Upper lobe of right lung (tissue), 1 donor: ENCODE measurements around the gene MRPL50. TPM values are rescaled to one million over a fixed set of nuclear protein-coding genes. Genes with fewer than 3 reads are reported as not detected.

Source experiments
- ATAC-seq: fragments of 200-7000 bp; cut with Tn5 transposase; one replicate; pipeline ENCODE4 v1.9.1; 2020; ENCODE audit warnings: mild to moderate bottlenecking, moderate library complexity
- DNase-seq: peaks from one replicate; pipeline ENCODE4 v3.0.0-alpha.2; 2020
- H3K27ac ChIP-seq: fragments of 200-600 bp; one replicate; pipeline ENCODE4 v1.8.0; 2022
- H3K27me3 ChIP-seq: fragments of 200-600 bp; one replicate; pipeline ENCODE4 v1.8.0; 2022; ENCODE audit warnings: mild to moderate bottlenecking
- H3K36me3 ChIP-seq: fragments of 200-600 bp; one replicate; pipeline ENCODE4 v1.8.0; 2022
- H3K4me1 ChIP-seq: fragments of 200-600 bp; one replicate; pipeline ENCODE4 v1.8.0; 2022
- H3K4me3 ChIP-seq: fragments of 200-600 bp; one replicate; pipeline ENCODE4 v1.8.0; 2022; ENCODE audit warnings: mild to moderate bottlenecking
- H3K9me3 ChIP-seq: fragments of 200-600 bp; one replicate; pipeline ENCODE4 v1.8.0; 2022
- intact Hi-C: fragments of 100-400 bp; cut with DNase I; formaldehyde crosslinking; loops from one replicate; pipeline ENCODE4 v1.11.0; 2022
- total RNA-seq: library from RNA; stranded (reverse); fragmentation: NEBNext Ultra II Directional; extraction: Animal tissue kit (Norgen Biotek cat#: 25700); gene quantifications from one replicate; pipeline ENCODE4 v1.2.1, GENCODE V29; 2021
- TF ChIP-seq, protein P1 (sequence below): fragments of 200-600 bp; IDR thresholded peaks from one replicate; pipeline ENCODE4 v1.8.0; 2022; ENCODE audit warnings: antibody characterized with exemption
- donor health status: DM: no; HTN: yes; CAD: no; lungs with severe emphysema.

Gene MRPL50
- total RNA-seq, 1 donor from 2014 or later, result 9.8 TPM

DNA sequence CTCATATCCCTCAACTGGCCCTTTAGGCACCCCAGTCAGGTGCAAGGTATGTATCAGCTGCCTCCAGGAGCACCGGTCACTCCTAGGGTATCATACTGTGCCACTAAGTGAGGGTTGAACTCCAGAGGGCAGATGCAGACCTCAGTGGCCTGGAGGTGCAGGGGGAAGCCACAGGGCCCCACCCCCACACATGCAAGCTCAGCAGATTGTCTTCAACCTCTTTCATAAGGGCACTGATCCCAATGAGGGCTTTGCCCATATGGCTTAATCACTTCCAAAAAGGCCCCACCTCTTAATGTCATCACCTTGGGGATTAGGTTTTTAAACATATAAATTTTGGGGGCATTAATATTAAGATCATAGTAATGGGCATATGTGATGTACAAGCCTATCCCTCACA lies 41.8 kb downstream of the MRPL50 start:
- no peak overlapping the region for H3K4me3 ChIP-seq

DNA sequence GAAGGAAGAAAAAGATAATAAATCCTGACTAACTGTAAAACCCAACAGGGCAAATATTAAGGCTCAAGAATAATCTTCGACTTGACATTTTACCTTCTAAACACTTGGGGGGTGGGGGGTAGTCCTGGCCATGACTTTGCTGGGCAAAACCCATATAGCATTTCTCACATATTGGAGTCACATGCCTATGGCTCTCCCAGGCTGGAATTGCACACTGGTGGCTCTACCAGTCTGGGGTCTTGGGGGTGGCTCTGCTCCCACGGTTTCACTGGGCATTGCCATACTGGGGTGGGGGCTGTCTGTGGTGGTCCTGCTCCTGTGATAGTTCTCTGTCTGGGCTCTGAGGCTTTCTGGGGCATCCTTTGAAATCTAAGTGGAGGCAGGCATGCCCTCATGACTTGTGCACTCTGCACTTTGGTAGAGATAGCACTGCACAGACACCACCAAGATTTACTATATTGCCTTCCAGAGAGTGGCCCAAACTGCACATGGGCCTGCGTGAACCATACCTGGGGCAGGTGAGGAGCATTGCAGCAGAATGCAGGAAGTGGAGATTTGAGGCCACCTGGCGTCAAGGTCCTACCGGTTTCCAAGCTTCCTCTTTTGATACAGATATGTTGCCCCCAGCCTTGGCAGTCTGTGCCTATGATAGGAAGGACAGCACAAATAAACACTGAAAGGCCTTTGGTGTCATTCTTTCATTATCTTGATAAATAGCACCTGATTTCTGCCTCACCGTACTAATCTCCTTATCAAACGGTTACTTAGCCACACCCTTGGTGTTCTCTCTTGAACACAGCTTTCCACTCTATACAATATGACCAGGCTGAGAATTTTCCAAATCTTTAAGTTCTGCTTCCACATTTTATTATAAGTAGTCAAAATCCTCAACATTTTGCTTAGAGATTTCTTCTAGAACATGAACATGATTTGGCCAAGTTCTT lies 43.4 kb downstream of the MRPL50 start:
- no peak for DNase-seq
- H3K36me3 ChIP-seq, result no peaks in the 10 kb centered on the region
- no peak overlapping the region for H3K4me3 ChIP-seq
- no peak for ATAC-seq
- no peaks in the 10 kb centered on the region for H3K4me1 ChIP-seq
- H3K9me3 ChIP-seq, result no peaks in the 10 kb centered on the region
- TF ChIP-seq, protein P1, sequence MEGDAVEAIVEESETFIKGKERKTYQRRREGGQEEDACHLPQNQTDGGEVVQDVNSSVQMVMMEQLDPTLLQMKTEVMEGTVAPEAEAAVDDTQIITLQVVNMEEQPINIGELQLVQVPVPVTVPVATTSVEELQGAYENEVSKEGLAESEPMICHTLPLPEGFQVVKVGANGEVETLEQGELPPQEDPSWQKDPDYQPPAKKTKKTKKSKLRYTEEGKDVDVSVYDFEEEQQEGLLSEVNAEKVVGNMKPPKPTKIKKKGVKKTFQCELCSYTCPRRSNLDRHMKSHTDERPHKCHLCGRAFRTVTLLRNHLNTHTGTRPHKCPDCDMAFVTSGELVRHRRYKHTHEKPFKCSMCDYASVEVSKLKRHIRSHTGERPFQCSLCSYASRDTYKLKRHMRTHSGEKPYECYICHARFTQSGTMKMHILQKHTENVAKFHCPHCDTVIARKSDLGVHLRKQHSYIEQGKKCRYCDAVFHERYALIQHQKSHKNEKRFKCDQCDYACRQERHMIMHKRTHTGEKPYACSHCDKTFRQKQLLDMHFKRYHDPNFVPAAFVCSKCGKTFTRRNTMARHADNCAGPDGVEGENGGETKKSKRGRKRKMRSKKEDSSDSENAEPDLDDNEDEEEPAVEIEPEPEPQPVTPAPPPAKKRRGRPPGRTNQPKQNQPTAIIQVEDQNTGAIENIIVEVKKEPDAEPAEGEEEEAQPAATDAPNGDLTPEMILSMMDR, result no peak
- H3K27me3 ChIP-seq, result no peaks in the 10 kb centered on the region
- H3K27ac ChIP-seq, result no peak overlapping the region
- intact Hi-C loops, result no loop called here

More for the DNA sequence above, 41.8 kb downstream of the MRPL50 start:
- TF ChIP-seq, protein P1, result no peak
- Histone ChIP-seq H3K36me3 (no peaks in the 10 kb centered on the region), H3K27ac (no peak overlapping the region), H3K27me3 (no peaks in the 10 kb centered on the region), H3K4me1 (no peaks in the 10 kb centered on the region), H3K9me3 (no peaks in the 10 kb centered on the region)
- ATAC-seq (no peak), DNase-seq (no peak)
- intact Hi-C loops, result no loop called here

DNA sequence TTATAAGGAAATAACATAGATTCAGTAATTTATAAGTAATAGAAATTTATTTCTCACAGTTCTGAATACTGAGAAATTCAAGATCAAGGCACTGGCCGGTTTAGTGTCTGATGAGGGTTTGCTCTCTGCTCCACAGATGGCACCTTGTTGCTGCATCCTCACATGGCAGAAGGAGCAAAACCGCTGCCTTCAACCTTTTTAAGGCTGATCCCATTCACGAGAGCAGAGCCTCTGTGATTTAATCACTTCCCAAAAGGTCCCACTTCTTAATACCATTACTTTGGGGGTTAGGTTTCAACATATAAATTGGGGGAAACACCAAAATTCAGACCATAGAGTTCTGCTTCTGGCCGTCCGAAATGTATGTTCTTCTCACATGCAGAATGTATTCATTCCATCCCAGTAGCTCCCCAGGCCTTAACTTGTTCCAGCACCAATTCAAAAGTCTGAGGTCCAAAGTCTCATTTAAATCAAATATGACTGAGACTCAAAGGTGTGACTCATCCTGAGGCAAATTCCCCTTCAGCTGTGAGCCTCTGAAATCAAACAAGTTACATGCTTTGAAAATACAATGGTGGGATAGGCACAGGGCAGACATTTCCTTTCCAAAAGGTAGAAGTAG lies 44.2 kb downstream of the MRPL50 start:
- H3K4me3 ChIP-seq, result no peak overlapping the region
- no peaks in the 10 kb centered on the region for H3K27me3 ChIP-seq
- no peak overlapping the region for H3K27ac ChIP-seq
- intact Hi-C loops, result no loop called here
- ATAC-seq, result no peak
- H3K4me1 ChIP-seq, result no peaks in the 10 kb centered on the region
- H3K9me3 ChIP-seq, result no peaks in the 10 kb centered on the region
- TF ChIP-seq, protein P1, result no peak
- DNase-seq, result no peak
- no peaks in the 10 kb centered on the region for H3K36me3 ChIP-seq

DNA sequence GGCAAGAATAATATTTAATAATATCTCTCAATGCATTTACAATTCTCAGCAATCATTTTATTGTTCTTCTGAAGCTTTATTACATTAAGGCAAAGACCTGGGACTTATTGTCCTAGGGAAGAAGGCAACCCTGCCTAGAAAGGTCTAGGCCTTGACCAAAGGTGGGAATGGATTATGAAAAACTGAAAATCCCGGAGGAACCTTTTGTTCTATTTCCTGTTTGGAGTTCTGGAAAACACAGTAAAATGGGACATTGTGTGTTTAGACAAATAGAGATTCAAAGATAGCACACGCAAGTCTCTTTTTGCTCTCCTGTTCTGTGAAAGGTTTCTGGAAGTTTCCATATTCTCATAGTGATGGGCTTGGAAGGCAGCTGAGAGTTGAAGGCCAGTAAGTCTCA lies 44.7 kb downstream of the MRPL50 start:
- intact Hi-C loops, result no loop called here
- ATAC-seq (no peak), DNase-seq (no peak)
- no peaks in the 10 kb centered on the region for H3K36me3 ChIP-seq
- no peaks in the 10 kb centered on the region for H3K4me1 ChIP-seq
- TF ChIP-seq, protein P1, result no peak
- H3K4me3 ChIP-seq, result no peak overlapping the region
- no peaks in the 10 kb centered on the region for H3K27me3 ChIP-seq
- no peaks in the 10 kb centered on the region for H3K9me3 ChIP-seq
- no peak overlapping the region for H3K27ac ChIP-seq

DNA sequence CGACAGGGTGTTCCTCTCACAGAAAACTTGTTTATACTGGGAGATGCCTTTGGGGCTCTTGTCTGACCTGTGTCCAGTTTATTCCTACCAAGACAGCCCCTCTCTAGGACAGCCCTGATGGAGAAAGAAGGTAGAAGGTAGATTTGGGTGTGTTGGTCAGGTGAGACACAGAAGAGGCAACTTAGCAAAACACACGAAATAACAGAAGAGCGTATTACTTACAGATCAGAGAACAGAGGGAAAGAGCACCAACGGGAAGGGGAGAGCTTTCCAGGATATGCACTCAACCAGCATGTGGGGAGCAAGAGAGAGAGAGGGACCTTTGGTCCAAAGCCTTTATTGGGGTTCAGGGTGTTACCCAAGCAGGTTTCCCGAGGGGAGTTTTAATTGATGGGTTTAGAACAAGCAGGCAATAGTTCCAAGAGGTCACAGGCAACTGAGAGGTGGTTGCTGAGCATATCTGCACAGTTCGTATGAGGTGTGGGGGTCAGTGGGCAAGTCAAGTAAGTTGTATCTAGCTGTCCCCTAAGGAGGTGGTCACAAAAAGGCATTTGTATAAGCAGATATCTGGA lies 45.4 kb downstream of the MRPL50 start:
- no peak overlapping the region for H3K27ac ChIP-seq
- no peaks in the 10 kb centered on the region for H3K27me3 ChIP-seq
- H3K9me3 ChIP-seq, result no peaks in the 10 kb centered on the region
- H3K4me1 ChIP-seq, result no peaks in the 10 kb centered on the region
- no peak for ATAC-seq
- TF ChIP-seq, protein P1, result no peak
- intact Hi-C loops, result no loop called here
- H3K4me3 ChIP-seq, result no peak overlapping the region
- no peaks in the 10 kb centered on the region for H3K36me3 ChIP-seq
- DNase-seq, result no peak
